HCT116 (cell line): ENCODE results near the gene ADORA3. TPM values are rescaled to one million over a fixed set of nuclear protein-coding genes. Genes with fewer than 3 reads are reported as not detected.

Source experiments
- ATAC-seq: fragments of 200-7000 bp; cut with Tn5 transposase; 2 replicates; pipeline ENCODE4 v1.9.1; 2020; ENCODE audit warnings: mild to moderate bottlenecking, moderate library complexity
- BruUV-seq: library from RNA; stranded (reverse); fragments of 400-500 nt; replicated peaks from 2 replicates; lab custom pipeline; 2021; lab: Mats Ljungman, UMichigan
- CTCF ChIA-PET: fragments of 300-600 bp; sonication (Branson Sonifier 250); formaldehyde crosslinking; loops from one replicate; lab custom pipeline; 2021; ENCODE audit warnings: antibody characterized with exemption; lab: Charles Lee
- POLR2A ChIA-PET: fragments of 300-600, 350-600 bp; sonication (Branson Sonifier 250); formaldehyde crosslinking; loops from one replicate; lab custom pipeline; 2021; ENCODE audit warnings: antibody characterized with exemption; lab: Charles Lee
- RAD21 ChIA-PET, 2 experiments: fragments of 300-600 bp; sonication (Branson Sonifier 250); formaldehyde crosslinking; loops; one replicate each; lab custom pipeline; 2023; ENCODE audit warnings: low total read pairs in 2 of 2; ENCODE audit not compliant: uncharacterized antibody in 2 of 2, unreplicated experiment in 2 of 2, low non-redundant PET in 1 of 2; lab: Charles Lee
- DNase-seq: peaks from one replicate; pipeline ENCODE4 v3.0.0-alpha.2; 2010; ENCODE audit warnings: low read depth, low spot score
- H2AFZ ChIP-seq: fragments of 200-600 bp; shearing (Covaris generic), sonication (generic); 2 replicates; pipeline ENCODE4 v1.6.1; 2017; ENCODE audit warnings: low read depth, mixed run types, mixed read lengths, antibody characterized with exemption, low read length; ENCODE audit not compliant: poor library complexity, severe bottlenecking
- H3K27ac ChIP-seq: 2 replicates; pipeline ENCODE4 v1.5.1; 2012; ENCODE audit warnings: low read depth, low read length
- H3K27me3 ChIP-seq: fragments of 200-600 bp; sonication (generic); 2 replicates; pipeline ENCODE4 v1.6.1; 2016; ENCODE audit warnings: mixed run types, low read length, mixed read lengths; ENCODE audit not compliant: insufficient read depth
- H3K36me3 ChIP-seq, 2 experiments: fragments of 200-500 bp in 1 of 2; fragments of 200-600 bp in 1 of 2; sonication (Bioruptor generic) in 1 of 2; sonication (generic) in 1 of 2; 2 replicates each; pipeline versions ENCODE4 v1.5.1 to v1.6.1; 2014 to 2016; ENCODE audit warnings: low read length in 2 of 2, inconsistent platforms in 1 of 2, mixed read lengths in 1 of 2, mixed run types in 1 of 2; ENCODE audit not compliant: insufficient read depth in 2 of 2, control insufficient read depth in 1 of 2
- H3K4me1 ChIP-seq, 2 experiments: fragments of 200-600 bp in 1 of 2; sonication (generic) in 1 of 2; 2 replicates each; pipeline versions ENCODE4 v1.5.1 to v1.6.1; 2012 to 2017; ENCODE audit warnings: low read length in 2 of 2, inconsistent platforms in 1 of 2, mild to moderate bottlenecking in 1 of 2, mixed read lengths in 1 of 2, mixed run types in 1 of 2, moderate library complexity in 1 of 2; ENCODE audit not compliant: insufficient read depth in 2 of 2, control insufficient read depth in 1 of 2
- H3K4me2 ChIP-seq: fragments of 200-600 bp; sonication (generic); 2 replicates; pipeline ENCODE4 v1.6.1; 2017; ENCODE audit warnings: mixed run types, low read length, mixed read lengths
- H3K4me3 ChIP-seq, 2 experiments: fragments of 200-600 bp in 1 of 2; sonication (generic) in 1 of 2; replicated peaks in 1 of 2; 2 replicates each; pipeline ENCODE4 v1.5.1; 2011 to 2016; ENCODE audit warnings: low read length in 2 of 2, control low read depth in 1 of 2, low read depth in 1 of 2, mild to moderate bottlenecking in 1 of 2, mixed read lengths in 1 of 2, mixed run types in 1 of 2
- H3K79me2 ChIP-seq: fragments of 200-600 bp; sonication (generic); 2 replicates; pipeline ENCODE4 v1.6.1; 2017; ENCODE audit warnings: mild to moderate bottlenecking, mixed run types, low read length, moderate library complexity, mixed read lengths; ENCODE audit not compliant: insufficient read depth
- H3K9ac ChIP-seq: fragments of 200-600 bp; sonication (generic); 2 replicates; pipeline ENCODE4 v1.6.1; 2016; ENCODE audit warnings: low read length, mixed read lengths
- H3K9me2 ChIP-seq: fragments of 200-600 bp; sonication (generic), shearing (Covaris generic); 2 replicates; pipeline ENCODE4 v1.6.1; 2017; ENCODE audit warnings: mixed run types, mild to moderate bottlenecking, moderate library complexity; ENCODE audit not compliant: insufficient read depth
- H3K9me3 ChIP-seq, 2 experiments: fragments of 200-500 bp in 1 of 2; fragments of 200-600 bp in 1 of 2; sonication (Bioruptor generic) in 1 of 2; sonication (generic) in 1 of 2; 2 replicates each; pipeline ENCODE4 v1.6.1; 2014 to 2017; ENCODE audit warnings: low read length in 2 of 2, mixed read lengths in 2 of 2, inconsistent platforms in 1 of 2, low read depth in 1 of 2, mild to moderate bottlenecking in 1 of 2, mixed run types in 1 of 2, moderate library complexity in 1 of 2; ENCODE audit not compliant: control insufficient read depth in 1 of 2, insufficient read depth in 1 of 2
- H4K20me1 ChIP-seq: fragments of 200-600 bp; sonication (generic), shearing (Covaris generic); 2 replicates; pipeline ENCODE4 v1.6.1; 2017; ENCODE audit warnings: mixed run types, mild to moderate bottlenecking, moderate library complexity; ENCODE audit not compliant: insufficient read depth
- ATF3 ChIP-seq: IDR thresholded peaks from 2 replicates; pipeline ENCODE4 v1.6.1; 2012
- CBX3 ChIP-seq: IDR thresholded peaks from 2 replicates; pipeline ENCODE4 v1.6.1; 2012; ENCODE audit warnings: low read depth
- EGR1 ChIP-seq: IDR thresholded peaks from 2 replicates; pipeline ENCODE4 v1.6.1; 2012; ENCODE audit warnings: low read depth
- SRF ChIP-seq: IDR thresholded peaks from 2 replicates; pipeline ENCODE4 v1.6.1; 2012; ENCODE audit warnings: low read depth
- TCF7L2 ChIP-seq: IDR thresholded peaks from 2 replicates; pipeline ENCODE4 v1.7.0; 2011; ENCODE audit warnings: borderline replicate concordance, inconsistent platforms; ENCODE audit not compliant: insufficient read depth, insufficient read length; ENCODE audit errors: extremely low read depth
- YY1 ChIP-seq: IDR thresholded peaks from 2 replicates; pipeline ENCODE4 v1.6.1; 2011; ENCODE audit warnings: low read length, low read depth, moderate library complexity, mild to moderate bottlenecking; ENCODE audit not compliant: insufficient replicate concordance; ENCODE audit errors: extremely low read depth
- ZBTB33 ChIP-seq: IDR thresholded peaks from 2 replicates; pipeline ENCODE4 v1.6.1; 2011; ENCODE audit warnings: mild to moderate bottlenecking, low read length, moderate library complexity; ENCODE audit not compliant: insufficient replicate concordance; ENCODE audit errors: extremely low read depth
- ZFX ChIP-seq: fragments of 450-650 bp; IDR thresholded peaks from 2 replicates; pipeline ENCODE4 v1.6.1; 2017
- ZNF274 ChIP-seq: fragments of 200-500 bp; sonication (Bioruptor generic); IDR thresholded peaks from 2 replicates; pipeline ENCODE4 v1.6.1; 2014; ENCODE audit warnings: mild to moderate bottlenecking, low read depth, low read length, inconsistent platforms
- intact Hi-C: fragments of 100-400 bp; cut with micrococcal nuclease; formaldehyde crosslinking; loops from 2 replicates; pipeline ENCODE4 v1.10.0; 2022
- total RNA-seq: library from RNA; stranded (reverse); gene quantifications from one replicate; pipeline ENCODE4 v1.2.1, GENCODE V29; 2021; ENCODE audit not compliant: unreplicated experiment

Gene ADORA3
- total RNA-seq, 1 experiment from 2014 or later = not detected

- TF ChIP-seq ATF3 = no peak
- TF ChIP-seq SRF = no peak
- no peak for TF ChIP-seq CBX3
- no peak for TF ChIP-seq YY1
- no peak for TF ChIP-seq ZFX
- TF ChIP-seq ZNF274 = no peak
- TF ChIP-seq EGR1 = no peak
- TF ChIP-seq ZBTB33 = no peak
- TF ChIP-seq, all 23 proteins: peak for 0
Measured at GRCh38 chr1:111453706-111454105, 49.7 kb downstream of the ADORA3 start (continued).

GRCh38 chr1:111452581-111452980 lies 50.9 kb downstream of the ADORA3 start:
- H3K27me3 ChIP-seq = no peaks in the 10 kb centered on the region
- ChIA-PET CTCF (no interaction called here), RAD21 (no interaction called here), POLR2A (no interaction called here)
- no peak overlapping the region for H3K4me2 ChIP-seq
- intact Hi-C loops = no loop called here
- H3K27ac ChIP-seq = no peak overlapping the region
- TF ChIP-seq TCF7L2 = no peak
- no peak overlapping the region for H3K9ac ChIP-seq
- no peaks in the 10 kb centered on the region for H3K9me3 ChIP-seq
- ATAC-seq = no peak
- H3K4me1 ChIP-seq = peaks cover 10 to 18% of the 10 kb centered on the region in 2 experiments
- H3K36me3 ChIP-seq = peaks cover 21 to 23% of the 10 kb centered on the region in 2 experiments; a peak in 3 of 4 replicates
- no TSS peak for BruUV-seq
- H3K4me3 ChIP-seq = no peak overlapping the region
- H2AFZ ChIP-seq = no peak overlapping the region
- H3K9me2 ChIP-seq = no peaks in the 10 kb centered on the region
- peaks cover 96% of the 10 kb centered on the region for H3K79me2 ChIP-seq
- peaks cover 9% of the 10 kb centered on the region; the same call in 1 of the 2 replicates for H4K20me1 ChIP-seq
- no peak for DNase-seq
